GM23338 (cell line): ENCODE results near the gene NCOA7. TPM values are rescaled to one million over a fixed set of nuclear protein-coding genes. Genes with fewer than 3 reads are reported as not detected.

Experiments used
- ATAC-seq: fragments of 200-7000 bp; cut with Tn5 transposase; 3 replicates; pipeline ENCODE4 v1.9.1; 2020
- DNase-seq: peaks from one replicate; pipeline ENCODE4 v3.0.0-alpha.2; 2015; ENCODE audit warnings: low spot score
- H2AFZ ChIP-seq: fragments of 200-600 bp; sonication (generic); 2 replicates; pipeline ENCODE4 v1.8.0; 2016; ENCODE audit warnings: antibody characterized with exemption, mild to moderate bottlenecking, moderate library complexity
- H3F3A ChIP-seq: fragments of 200-600 bp; sonication (generic); replicated peaks from 2 replicates; pipeline ENCODE4 v1.8.0; 2017; ENCODE audit warnings: antibody characterized with exemption, mixed run types, low read depth
- H3K27ac ChIP-seq: fragments of 200-600 bp; sonication (generic); 2 replicates; pipeline ENCODE4 v1.6.1; 2016; ENCODE audit warnings: low read depth
- H3K27me3 ChIP-seq: fragments of 200-600 bp; sonication (generic); 2 replicates; pipeline ENCODE4 v1.8.0; 2016; ENCODE audit warnings: mild to moderate bottlenecking, mixed run types, moderate library complexity; ENCODE audit not compliant: insufficient read depth
- H3K36me3 ChIP-seq: fragments of 200-600 bp; sonication (generic); 2 replicates; pipeline ENCODE4 v1.8.0; 2016; ENCODE audit warnings: mild to moderate bottlenecking; ENCODE audit not compliant: insufficient read depth
- H3K4me1 ChIP-seq: fragments of 200-600 bp; sonication (generic); 2 replicates; pipeline ENCODE4 v1.8.0; 2016; ENCODE audit warnings: mild to moderate bottlenecking, moderate library complexity; ENCODE audit not compliant: insufficient read depth
- H3K4me2 ChIP-seq: fragments of 200-600 bp; sonication (generic); 2 replicates; pipeline ENCODE4 v1.7.1; 2017; ENCODE audit warnings: mixed run types
- H3K4me3 ChIP-seq: fragments of 200-600 bp; sonication (generic); 2 replicates; pipeline ENCODE4 v1.6.1; 2016; ENCODE audit warnings: mixed run types
- H3K79me2 ChIP-seq: fragments of 200-600 bp; sonication (generic); replicated peaks from 2 replicates; pipeline ENCODE4 v1.8.0; 2017; ENCODE audit warnings: mild to moderate bottlenecking; ENCODE audit not compliant: insufficient read depth
- H3K9me2 ChIP-seq: fragments of 200-600 bp; sonication (generic); 2 replicates; pipeline ENCODE4 v1.8.0; 2017; ENCODE audit not compliant: insufficient read depth
- H4K20me1 ChIP-seq: fragments of 200-600 bp; sonication (generic); replicated peaks from 2 replicates; pipeline ENCODE4 v1.8.0; 2017; ENCODE audit warnings: mild to moderate bottlenecking; ENCODE audit not compliant: insufficient read depth
- H3K27ac Mint-ChIP-seq: 2 replicates; pipeline ENCODE4 v1.8.0; 2020; ENCODE audit warnings: inconsistent platforms, mild to moderate bottlenecking, moderate library complexity, mixed read lengths
- H3K27me3 Mint-ChIP-seq: 3 replicates; pipeline ENCODE4 v1.8.0; 2022; ENCODE audit warnings: low read depth, mild to moderate bottlenecking, moderate library complexity, mixed read lengths, inconsistent platforms; ENCODE audit not compliant: insufficient read depth, poor library complexity
- H3K36me3 Mint-ChIP-seq: 3 replicates; pipeline ENCODE4 v1.8.0; 2021; ENCODE audit warnings: low read depth, mild to moderate bottlenecking, inconsistent platforms, moderate library complexity, mixed read lengths
- H3K4me1 Mint-ChIP-seq: 3 replicates; pipeline ENCODE4 v1.8.0; 2020; ENCODE audit warnings: mild to moderate bottlenecking, inconsistent platforms, mixed read lengths
- H3K4me3 Mint-ChIP-seq: 3 replicates; pipeline ENCODE4 v1.8.0; 2021; ENCODE audit warnings: moderate library complexity, mild to moderate bottlenecking, inconsistent platforms, mixed read lengths
- H3K9me3 Mint-ChIP-seq: 3 replicates; pipeline ENCODE4 v1.8.0; 2020; ENCODE audit warnings: moderate library complexity, mild to moderate bottlenecking, inconsistent platforms, mixed read lengths
- CREB1 ChIP-seq: fragments of 250-450 bp; sonication (Bioruptor Pico); IDR thresholded peaks from 2 replicates; pipeline ENCODE4 v1.5.0; 2020; ENCODE audit warnings: low read depth, mild to moderate bottlenecking, moderate library complexity
- CTCF ChIP-seq, 2 experiments: fragments of 200-600 bp in 1 of 2; sonication (generic) in 1 of 2; conservative IDR thresholded peaks; 2 replicates each; pipeline versions ENCODE4 v1.5.1 to v1.6.1; 2016 to 2017; ENCODE audit warnings: antibody characterized with exemption in 2 of 2, low read depth in 2 of 2, mild to moderate bottlenecking in 2 of 2, moderate library complexity in 1 of 2
- JUNB ChIP-seq: IDR thresholded peaks from one replicate; pipeline ENCODE4 v1.6.1; 2016; ENCODE audit warnings: antibody characterized with exemption; ENCODE audit not compliant: unreplicated experiment
- NANOG ChIP-seq: IDR thresholded peaks from 2 replicates; pipeline ENCODE4 v1.6.1; 2016; ENCODE audit warnings: antibody characterized with exemption, borderline replicate concordance
- REST ChIP-seq: IDR thresholded peaks from one replicate; pipeline ENCODE4 v1.6.1; 2018; ENCODE audit warnings: antibody characterized with exemption; ENCODE audit not compliant: unreplicated experiment
- STAT1 ChIP-seq: IDR thresholded peaks from one replicate; pipeline ENCODE4 v1.6.1; 2016; ENCODE audit warnings: antibody characterized with exemption; ENCODE audit not compliant: unreplicated experiment
- ZNF114 ChIP-seq: fragments of 250-450 bp; sonication (Bioruptor Pico); IDR thresholded peaks from 2 replicates; pipeline ENCODE4 v1.5.0; 2020; ENCODE audit warnings: mild to moderate bottlenecking, moderate library complexity
- polyA plus RNA-seq: library from polyadenylated mRNA; unstranded; fragments of >200 nt; fragmentation: Nextera tagmentation; extraction: Ambion mirVana; gene quantifications from 2 replicates; pipeline ENCODE4 v1.2.1, GENCODE V29; 2016
- total RNA-seq: library from RNA; depleted of rRNA; stranded (reverse); fragments of >200 nt; shearing (Covaris generic); gene quantifications from 2 replicates; pipeline ENCODE4 v1.2.3, GENCODE V29; 2014
- TF ChIP-seq, protein P1 (sequence below): fragments of 250-450 bp; sonication (Bioruptor Pico); IDR thresholded peaks from 2 replicates; pipeline ENCODE4 v1.5.0; 2020; ENCODE audit warnings: mild to moderate bottlenecking, moderate library complexity
- TF ChIP-seq, protein P2 (sequence below): IDR thresholded peaks from 2 replicates; pipeline ENCODE4 v1.6.1; 2016; ENCODE audit warnings: antibody characterized with exemption

NCOA7 gene
- total and polyA plus RNA-seq, 2 experiments from 2014 or later: 9.3 to 15.7 TPM

GRCh38 chr6:125779924-125780539, 10.7 kb upstream of the NCOA7 start (continued):
- TF ChIP-seq, protein P1, sequence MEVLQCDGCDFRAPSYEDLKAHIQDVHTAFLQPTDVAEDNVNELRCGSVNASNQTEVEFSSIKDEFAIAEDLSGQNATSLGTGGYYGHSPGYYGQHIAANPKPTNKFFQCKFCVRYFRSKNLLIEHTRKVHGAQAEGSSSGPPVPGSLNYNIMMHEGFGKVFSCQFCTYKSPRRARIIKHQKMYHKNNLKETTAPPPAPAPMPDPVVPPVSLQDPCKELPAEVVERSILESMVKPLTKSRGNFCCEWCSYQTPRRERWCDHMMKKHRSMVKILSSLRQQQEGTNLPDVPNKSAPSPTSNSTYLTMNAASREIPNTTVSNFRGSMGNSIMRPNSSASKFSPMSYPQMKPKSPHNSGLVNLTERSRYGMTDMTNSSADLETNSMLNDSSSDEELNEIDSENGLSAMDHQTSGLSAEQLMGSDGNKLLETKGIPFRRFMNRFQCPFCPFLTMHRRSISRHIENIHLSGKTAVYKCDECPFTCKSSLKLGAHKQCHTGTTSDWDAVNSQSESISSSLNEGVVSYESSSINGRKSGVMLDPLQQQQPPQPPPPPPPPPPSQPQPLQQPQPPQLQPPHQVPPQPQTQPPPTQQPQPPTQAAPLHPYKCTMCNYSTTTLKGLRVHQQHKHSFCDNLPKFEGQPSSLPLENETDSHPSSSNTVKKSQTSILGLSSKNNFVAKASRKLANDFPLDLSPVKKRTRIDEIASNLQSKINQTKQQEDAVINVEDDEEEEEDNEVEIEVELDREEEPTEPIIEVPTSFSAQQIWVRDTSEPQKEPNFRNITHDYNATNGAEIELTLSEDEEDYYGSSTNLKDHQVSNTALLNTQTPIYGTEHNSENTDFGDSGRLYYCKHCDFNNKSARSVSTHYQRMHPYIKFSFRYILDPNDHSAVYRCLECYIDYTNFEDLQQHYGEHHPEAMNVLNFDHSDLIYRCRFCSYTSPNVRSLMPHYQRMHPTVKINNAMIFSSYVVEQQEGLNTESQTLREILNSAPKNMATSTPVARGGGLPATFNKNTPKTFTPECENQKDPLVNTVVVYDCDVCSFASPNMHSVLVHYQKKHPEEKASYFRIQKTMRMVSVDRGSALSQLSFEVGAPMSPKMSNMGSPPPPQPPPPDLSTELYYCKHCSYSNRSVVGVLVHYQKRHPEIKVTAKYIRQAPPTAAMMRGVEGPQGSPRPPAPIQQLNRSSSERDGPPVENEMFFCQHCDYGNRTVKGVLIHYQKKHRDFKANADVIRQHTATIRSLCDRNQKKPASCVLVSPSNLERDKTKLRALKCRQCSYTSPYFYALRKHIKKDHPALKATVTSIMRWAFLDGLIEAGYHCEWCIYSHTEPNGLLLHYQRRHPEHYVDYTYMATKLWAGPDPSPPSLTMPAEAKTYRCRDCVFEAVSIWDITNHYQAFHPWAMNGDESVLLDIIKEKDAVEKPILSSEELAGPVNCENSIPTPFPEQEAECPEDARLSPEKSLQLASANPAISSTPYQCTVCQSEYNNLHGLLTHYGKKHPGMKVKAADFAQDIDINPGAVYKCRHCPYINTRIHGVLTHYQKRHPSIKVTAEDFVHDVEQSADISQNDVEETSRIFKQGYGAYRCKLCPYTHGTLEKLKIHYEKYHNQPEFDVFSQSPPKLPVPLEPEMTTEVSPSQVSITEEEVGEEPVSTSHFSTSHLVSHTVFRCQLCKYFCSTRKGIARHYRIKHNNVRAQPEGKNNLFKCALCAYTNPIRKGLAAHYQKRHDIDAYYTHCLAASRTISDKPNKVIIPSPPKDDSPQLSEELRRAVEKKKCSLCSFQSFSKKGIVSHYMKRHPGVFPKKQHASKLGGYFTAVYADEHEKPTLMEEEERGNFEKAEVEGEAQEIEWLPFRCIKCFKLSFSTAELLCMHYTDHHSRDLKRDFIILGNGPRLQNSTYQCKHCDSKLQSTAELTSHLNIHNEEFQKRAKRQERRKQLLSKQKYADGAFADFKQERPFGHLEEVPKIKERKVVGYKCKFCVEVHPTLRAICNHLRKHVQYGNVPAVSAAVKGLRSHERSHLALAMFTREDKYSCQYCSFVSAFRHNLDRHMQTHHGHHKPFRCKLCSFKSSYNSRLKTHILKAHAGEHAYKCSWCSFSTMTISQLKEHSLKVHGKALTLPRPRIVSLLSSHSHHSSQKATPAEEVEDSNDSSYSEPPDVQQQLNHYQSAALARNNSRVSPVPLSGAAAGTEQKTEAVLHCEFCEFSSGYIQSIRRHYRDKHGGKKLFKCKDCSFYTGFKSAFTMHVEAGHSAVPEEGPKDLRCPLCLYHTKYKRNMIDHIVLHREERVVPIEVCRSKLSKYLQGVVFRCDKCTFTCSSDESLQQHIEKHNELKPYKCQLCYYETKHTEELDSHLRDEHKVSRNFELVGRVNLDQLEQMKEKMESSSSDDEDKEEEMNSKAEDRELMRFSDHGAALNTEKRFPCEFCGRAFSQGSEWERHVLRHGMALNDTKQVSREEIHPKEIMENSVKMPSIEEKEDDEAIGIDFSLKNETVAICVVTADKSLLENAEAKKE (CRISPR knock-in tag): no peak
- TF ChIP-seq NANOG: peak; percentile 38; the same call in 1 of the 2 replicates
- TF ChIP-seq CTCF (conservative IDR thresholded peaks at IDR 0.05; ENCODE audit: low read depth in 2 of 2): no peak
- peak; percentile 31 for TF ChIP-seq JUNB
- peak; percentile 17 for TF ChIP-seq CREB1 (CRISPR knock-in tag)

- ATAC-seq: peak; percentile 83
- no peaks in the 10 kb centered on the region for H3K36me3 ChIP-seq
- Mint-ChIP-seq H3K27ac (no peak overlapping the region), H3K36me3 (peaks cover 6% of the 10 kb centered on the region), H3K9me3 (peaks cover 4% of the 10 kb centered on the region; the same call in 2 of the 3 replicates), H3K4me3 (no peak overlapping the region), H3K4me1 (peaks cover 4% of the 10 kb centered on the region), H3K27me3 (no peaks in the 10 kb centered on the region)
- no peaks in the 10 kb centered on the region for H3K27me3 ChIP-seq
- peak; percentile 60 for DNase-seq
- no peaks in the 10 kb centered on the region for H3K79me2 ChIP-seq
- H3K9me2 ChIP-seq: no peaks in the 10 kb centered on the region
- H4K20me1 ChIP-seq: no peaks in the 10 kb centered on the region
- H3K4me2 ChIP-seq: peak overlapping the region; percentile 77
- no peaks in the 10 kb centered on the region for H3F3A ChIP-seq
- H2AFZ ChIP-seq: peak overlapping the region; percentile 70
- peak overlapping the region; percentile 67 for H3K4me3 ChIP-seq
- H3K27ac ChIP-seq: peak overlapping the region; percentile 65
- H3K4me1 ChIP-seq: peaks cover 3% of the 10 kb centered on the region
- TF ChIP-seq, protein P2, sequence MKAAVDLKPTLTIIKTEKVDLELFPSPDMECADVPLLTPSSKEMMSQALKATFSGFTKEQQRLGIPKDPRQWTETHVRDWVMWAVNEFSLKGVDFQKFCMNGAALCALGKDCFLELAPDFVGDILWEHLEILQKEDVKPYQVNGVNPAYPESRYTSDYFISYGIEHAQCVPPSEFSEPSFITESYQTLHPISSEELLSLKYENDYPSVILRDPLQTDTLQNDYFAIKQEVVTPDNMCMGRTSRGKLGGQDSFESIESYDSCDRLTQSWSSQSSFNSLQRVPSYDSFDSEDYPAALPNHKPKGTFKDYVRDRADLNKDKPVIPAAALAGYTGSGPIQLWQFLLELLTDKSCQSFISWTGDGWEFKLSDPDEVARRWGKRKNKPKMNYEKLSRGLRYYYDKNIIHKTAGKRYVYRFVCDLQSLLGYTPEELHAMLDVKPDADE: no peak
- no peak for TF ChIP-seq REST
- no peak for TF ChIP-seq ZNF114
- TF ChIP-seq STAT1: no peak
Measured at GRCh38 chr6:125780540-125781313, 10.0 kb upstream of the NCOA7 start.
